ENCODE results near the gene KLF18. TPM values are rescaled to one million over a fixed set of nuclear protein-coding genes. Genes with fewer than 3 reads are reported as not detected.

The KLF18 gene
- not detected for total RNA-seq (2013)
- polyA plus RNA-seq, result not detected
- not detected in 2 replicates for polyA minus RNA-seq
- 0 to 0.90 (median 0) reads per million in 11 experiments for total RNA-seq

- intact Hi-C loops (cut with micrococcal nuclease), result no loop called here
These were observed at the start of gene KLF18 for GRCh38 chr1:44141531-44141930. TSS of gene KLF18 (minus strand) at chr1:44141631. CDS start at chr1:44141631, 0 bp downstream.

DNA sequence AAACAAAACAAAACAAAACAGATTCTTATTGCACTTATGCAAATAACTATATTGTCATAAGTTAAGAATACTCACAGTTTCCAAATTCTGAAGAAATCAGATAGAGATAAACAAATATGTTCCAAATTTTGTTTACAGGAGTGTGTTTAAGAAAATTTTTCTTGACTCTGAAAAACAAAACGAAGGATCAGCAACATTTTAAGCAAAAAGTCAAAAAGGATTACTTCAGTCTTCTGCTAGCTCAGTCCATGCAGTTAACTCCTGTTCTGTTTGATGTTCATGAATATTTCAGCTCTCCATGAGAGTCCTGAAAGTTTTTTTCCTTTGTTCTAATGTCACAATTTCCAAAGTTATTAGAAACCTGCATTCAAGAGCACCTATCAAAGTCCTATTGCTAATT lies 33.2 kb upstream of the KLF18 start:
- no peak overlapping the region for H3K4me2 ChIP-seq (replicated peaks; ENCODE audit: extremely low read depth, low read length, poor library complexity, severe bottlenecking)
- H3K27ac ChIP-seq (ENCODE audit: low read depth in 1 of 2, low read length in 2 of 2), result no peak overlapping the region
- H2AFZ ChIP-seq (ENCODE audit: insufficient read depth, low read depth, low read length, poor library complexity, severe bottlenecking), result no peak overlapping the region
- H4K20me1 ChIP-seq (ENCODE audit: insufficient read depth, low read length), result no peaks in the 10 kb centered on the region
- Mint-ChIP-seq H3K27ac (no peak overlapping the region), H3K4me1 (no peaks in the 10 kb centered on the region), H3K27me3 (ENCODE audit: low read depth in 3 of 3) (peaks cover 0 to 3% (median 1%) of the 10 kb centered on the region in 3 donors), H3K36me3 (no peaks in the 10 kb centered on the region), H3K9me3 (peaks cover 10 to 32% (median 20%) of the 10 kb centered on the region in 7 donors), H3K4me3 (no peak overlapping the region)
- no peaks in the 10 kb centered on the region for H3K27me3 ChIP-seq (ENCODE audit: control insufficient read depth in 2 of 2, insufficient read depth in 2 of 2, low read length in 2 of 2)
- TF ChIP-seq, protein P1, sequence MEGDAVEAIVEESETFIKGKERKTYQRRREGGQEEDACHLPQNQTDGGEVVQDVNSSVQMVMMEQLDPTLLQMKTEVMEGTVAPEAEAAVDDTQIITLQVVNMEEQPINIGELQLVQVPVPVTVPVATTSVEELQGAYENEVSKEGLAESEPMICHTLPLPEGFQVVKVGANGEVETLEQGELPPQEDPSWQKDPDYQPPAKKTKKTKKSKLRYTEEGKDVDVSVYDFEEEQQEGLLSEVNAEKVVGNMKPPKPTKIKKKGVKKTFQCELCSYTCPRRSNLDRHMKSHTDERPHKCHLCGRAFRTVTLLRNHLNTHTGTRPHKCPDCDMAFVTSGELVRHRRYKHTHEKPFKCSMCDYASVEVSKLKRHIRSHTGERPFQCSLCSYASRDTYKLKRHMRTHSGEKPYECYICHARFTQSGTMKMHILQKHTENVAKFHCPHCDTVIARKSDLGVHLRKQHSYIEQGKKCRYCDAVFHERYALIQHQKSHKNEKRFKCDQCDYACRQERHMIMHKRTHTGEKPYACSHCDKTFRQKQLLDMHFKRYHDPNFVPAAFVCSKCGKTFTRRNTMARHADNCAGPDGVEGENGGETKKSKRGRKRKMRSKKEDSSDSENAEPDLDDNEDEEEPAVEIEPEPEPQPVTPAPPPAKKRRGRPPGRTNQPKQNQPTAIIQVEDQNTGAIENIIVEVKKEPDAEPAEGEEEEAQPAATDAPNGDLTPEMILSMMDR (IDR thresholded peaks at IDR 0.05), result no peak
- H3K9me3 ChIP-seq (replicated peaks in 1 of 2; ENCODE audit: control insufficient read depth in 1 of 2, insufficient read depth in 1 of 2, low read length in 2 of 2), result peaks cover 6 to 16% of the 10 kb centered on the region in 2 donors
- no peak for DNase-seq
- H3K4me3 ChIP-seq (replicated peaks in 1 of 3; ENCODE audit: low read depth in 2 of 3, low read length in 3 of 3), result no peak overlapping the region
- intact Hi-C loops (cut with micrococcal nuclease), result no loop called here
- no peak overlapping the region for H3K9ac ChIP-seq (ENCODE audit: insufficient read depth, low read length, poor library complexity, severe bottlenecking)
- WGBS (ENCODE audit: insufficient coverage), result no CpG with 5 or more reads among the region's 1 CpG
- no peaks in the 10 kb centered on the region for H3K79me2 ChIP-seq (ENCODE audit: insufficient read depth, low read length)
- H3K36me3 ChIP-seq (replicated peaks in 1 of 2; ENCODE audit: control insufficient read depth in 1 of 2, insufficient read depth in 2 of 2, low read length in 2 of 2), result no peaks in the 10 kb centered on the region
- no peaks in the 10 kb centered on the region for H3K4me1 ChIP-seq (ENCODE audit: control insufficient read depth in 1 of 2, insufficient read depth in 2 of 2, low read length in 2 of 2)

More at GRCh38 chr1:44141531-44141930, at the start of gene KLF18:
- no peak within 1 kb of the TSS for H3K9ac ChIP-seq (ENCODE audit: insufficient read depth, low read length, poor library complexity, severe bottlenecking)
- Mint-ChIP-seq H3K27ac (no peak within 1 kb of the TSS), H3K27me3 (ENCODE audit: low read depth in 3 of 3) (peaks cover 0 to 9% (median 4%) of the 10 kb centered on the region in 3 donors), H3K36me3 (no peaks in the 10 kb centered on the region), H3K4me3 (no peak within 1 kb of the TSS), H3K4me1 (no peaks in the 10 kb centered on the region), H3K9me3 (peaks cover 17 to 37% (median 30%) of the 10 kb centered on the region in 7 donors)
- H3K4me1 ChIP-seq (ENCODE audit: control insufficient read depth in 1 of 2, insufficient read depth in 2 of 2, low read length in 2 of 2), result no peaks in the 10 kb centered on the region
- no peak within 1 kb of the TSS for H3K27ac ChIP-seq (ENCODE audit: low read depth in 1 of 2, low read length in 2 of 2)
- H3K4me2 ChIP-seq (replicated peaks; ENCODE audit: extremely low read depth, low read length, poor library complexity, severe bottlenecking), result no peak within 1 kb of the TSS
- H4K20me1 ChIP-seq (ENCODE audit: insufficient read depth, low read length), result no peaks in the 10 kb centered on the region
- H3K27me3 ChIP-seq (ENCODE audit: control insufficient read depth in 2 of 2, insufficient read depth in 2 of 2, low read length in 2 of 2), result no peaks in the 10 kb centered on the region
- no peak within 1 kb of the TSS for H2AFZ ChIP-seq (ENCODE audit: insufficient read depth, low read depth, low read length, poor library complexity, severe bottlenecking)
- no peak within 1 kb of the TSS for H3K4me3 ChIP-seq (replicated peaks in 1 of 3; ENCODE audit: low read depth in 2 of 3, low read length in 3 of 3)
- no peaks in the 10 kb centered on the region for H3K79me2 ChIP-seq (ENCODE audit: insufficient read depth, low read length)
- H3K9me3 ChIP-seq (replicated peaks in 1 of 2; ENCODE audit: control insufficient read depth in 1 of 2, insufficient read depth in 1 of 2, low read length in 2 of 2), result peaks cover 21 to 23% of the 10 kb centered on the region in 2 donors
- no peaks in the 10 kb centered on the region for H3K36me3 ChIP-seq (replicated peaks in 1 of 2; ENCODE audit: control insufficient read depth in 1 of 2, insufficient read depth in 2 of 2, low read length in 2 of 2)
- DNase-seq, result no peak
- TF ChIP-seq, protein P1 (IDR thresholded peaks at IDR 0.05), result no peak
- no CpG with 5 or more reads among the region's 1 CpG for WGBS (ENCODE audit: insufficient coverage)

Measured in CD14-positive monocyte (primary cell).